HEK293T (cell line): Measurements from ENCODE around the gene SASS6.

Source experiments
- ARNT ChIP-seq: fragments of 450-650 bp; IDR thresholded peaks from 2 replicates; pipeline ENCODE4 v1.6.1; 2017; ENCODE audit warnings: mild to moderate bottlenecking
- FOXA1 ChIP-seq: fragments of 450-650 bp; IDR thresholded peaks from 2 replicates; pipeline ENCODE4 v1.6.1; 2016; ENCODE audit warnings: mild to moderate bottlenecking
- LEF1 ChIP-seq: fragments of 450-650 bp; IDR thresholded peaks from 2 replicates; pipeline ENCODE4 v1.6.1; 2017; ENCODE audit warnings: mild to moderate bottlenecking, borderline replicate concordance
- TARDBP ChIP-seq: fragments of 450-650 bp; IDR thresholded peaks from 2 replicates; pipeline ENCODE4 v1.6.1; 2016

DNA sequence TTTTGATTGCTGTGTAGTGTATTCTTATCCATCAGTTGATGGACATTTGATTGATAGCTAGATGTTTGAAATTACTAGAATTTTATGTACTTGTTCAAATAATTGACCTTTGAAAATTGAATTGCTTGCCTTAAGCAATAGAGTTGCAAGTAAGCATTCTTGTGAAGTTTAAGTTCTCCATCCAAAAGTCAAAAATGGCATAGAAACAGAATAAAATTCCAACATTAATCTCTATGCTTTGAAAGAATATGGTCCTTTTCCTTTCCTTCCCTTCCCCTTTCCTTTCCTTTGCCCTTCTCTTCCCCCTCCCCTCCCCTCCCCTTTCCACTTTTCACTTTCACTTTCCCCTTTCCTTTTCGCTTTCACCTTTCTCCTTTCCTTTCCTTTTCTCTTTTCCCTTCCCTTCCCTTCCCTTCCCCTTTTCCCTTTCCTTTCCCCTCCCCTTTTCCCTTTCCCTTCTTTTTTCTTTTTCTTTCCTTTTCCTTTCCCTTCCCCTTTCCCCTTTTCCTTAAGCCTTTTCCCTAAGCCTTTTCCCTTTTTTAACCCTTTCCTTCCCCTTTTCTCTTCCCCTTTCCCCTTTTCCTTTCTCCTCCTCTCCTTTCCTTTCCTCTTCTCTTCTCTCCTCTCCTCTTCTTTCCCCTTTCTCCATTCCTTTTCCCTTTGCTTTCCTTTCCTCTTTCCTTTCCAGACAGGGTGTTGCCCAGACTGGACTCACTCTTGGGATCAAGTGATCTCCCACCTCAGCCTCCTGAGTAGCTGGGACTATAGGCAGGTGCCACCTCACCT, 67.4 kb downstream of the SASS6 start:
- TF ChIP-seq FOXA1 (no peak), ARNT (no peak), TARDBP (no peak), LEF1 (no peak)
